HG02981 (cell line): Measurements from ENCODE around the gene CNTNAP4.

Experiments used
- ATAC-seq: cut with Tn5 transposase; IDR thresholded peaks from one replicate; pipeline ENCODE4 v1.9.1; 2021; ENCODE audit warnings: mild to moderate bottlenecking, moderate library complexity; ENCODE audit not compliant: unreplicated experiment

CNTNAP4 gene

GRCh38 chr16:76484020-76484419 lies 206.8 kb downstream of the CNTNAP4 start:
- no peak for ATAC-seq

DNA sequence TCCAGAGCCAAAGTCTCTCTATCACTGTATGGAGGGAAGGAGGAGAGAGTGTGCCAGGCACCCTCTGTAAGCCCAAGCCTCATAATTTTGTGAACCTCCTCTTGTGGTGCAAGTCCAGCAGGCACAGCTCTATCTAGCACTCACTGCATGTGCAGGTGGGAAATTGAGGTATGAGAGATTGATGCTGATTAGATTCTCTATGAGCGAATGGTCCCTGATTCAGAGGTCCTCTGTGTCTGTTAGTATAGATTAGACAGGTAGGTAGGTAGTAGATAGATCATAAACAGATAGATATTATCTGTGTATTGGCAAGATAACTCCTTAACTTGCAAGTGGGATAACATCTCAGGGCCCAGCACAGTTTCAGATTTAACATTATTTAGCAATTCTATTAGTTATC lies 209.5 kb downstream of the CNTNAP4 start:
- no peak for ATAC-seq

GRCh38 chr16:76487411-76488064 lies 210.3 kb downstream of the CNTNAP4 start:
- no peak for ATAC-seq

DNA sequence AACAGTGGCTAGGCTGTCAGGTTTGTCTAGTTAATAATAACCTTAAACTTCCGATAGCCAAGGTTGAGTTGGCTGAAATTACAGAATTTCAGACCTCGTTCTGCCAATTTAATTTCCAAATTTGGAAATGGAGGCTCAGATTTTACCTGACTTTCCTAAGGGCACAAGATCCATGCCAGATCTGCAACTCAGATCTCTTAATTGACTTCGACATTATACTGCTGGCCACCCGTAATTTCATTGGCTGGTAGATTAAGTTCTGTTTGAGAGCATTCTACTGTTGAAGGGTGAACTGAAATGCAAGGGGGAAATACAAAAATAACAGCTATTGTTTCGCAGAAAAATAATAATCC lies 210.8 kb downstream of the CNTNAP4 start:
- no peak for ATAC-seq

- ATAC-seq, result no peak
Observed at GRCh38 chr16:76490036-76490639, 212.9 kb downstream of the CNTNAP4 start.

DNA sequence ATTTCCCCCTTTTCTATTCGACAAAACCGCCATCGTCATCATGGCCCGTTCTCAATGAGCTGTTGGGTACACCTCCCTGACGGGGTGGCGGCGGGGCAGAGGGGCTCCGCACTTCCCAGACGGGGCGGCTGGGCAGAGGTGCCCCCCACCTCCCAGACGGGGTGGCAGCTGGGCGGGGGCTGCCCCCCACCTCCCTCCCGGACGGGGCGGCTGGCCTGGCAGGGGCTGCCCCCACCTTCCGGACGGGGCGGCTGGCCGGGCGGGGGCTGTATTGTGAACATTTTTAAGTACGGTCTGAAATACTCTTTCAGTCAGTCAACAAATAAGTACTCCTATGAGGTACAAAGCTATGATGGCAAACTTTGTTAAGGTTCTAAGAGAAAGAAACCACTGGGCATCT lies 222.8 kb downstream of the CNTNAP4 start:
- ATAC-seq, result no peak

DNA sequence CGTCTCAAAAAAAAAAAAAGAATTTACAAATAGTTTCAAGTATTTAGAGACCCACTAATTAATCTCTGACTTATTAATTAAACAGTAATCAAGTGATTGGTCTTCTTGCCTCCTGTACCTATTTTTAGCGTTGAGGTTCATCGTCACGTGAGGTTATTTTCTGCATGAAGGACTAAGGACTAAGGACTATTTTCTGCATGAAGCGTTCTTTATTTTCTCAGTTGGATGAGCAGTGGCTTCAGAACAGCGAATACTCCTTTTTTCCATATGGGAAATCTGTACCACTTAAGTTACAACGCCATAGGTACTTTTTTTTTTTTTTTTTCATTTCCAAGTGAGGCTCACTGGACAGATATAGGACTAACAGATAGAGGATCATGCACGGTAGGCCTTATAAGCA lies 224.9 kb downstream of the CNTNAP4 start:
- no peak for ATAC-seq

DNA sequence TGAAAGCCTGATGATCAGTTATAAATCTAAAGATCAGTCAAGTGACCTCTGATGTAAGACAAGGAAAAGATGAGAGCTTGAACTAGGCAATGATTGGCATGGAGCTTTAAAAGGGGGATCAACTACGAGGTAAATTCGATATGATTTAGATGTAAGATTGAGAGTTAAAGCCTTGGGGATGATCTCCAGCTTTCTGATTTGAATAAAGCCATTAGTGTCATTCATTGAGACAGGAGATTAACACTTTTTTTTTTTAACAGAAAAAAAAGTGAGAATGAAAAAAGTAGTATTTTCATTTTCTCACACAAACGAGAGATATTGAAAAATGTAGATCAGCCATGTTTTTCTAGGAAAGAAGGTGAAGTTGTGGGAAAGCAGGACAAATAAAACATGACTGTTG lies 225.4 kb downstream of the CNTNAP4 start:
- ATAC-seq, result no peak

GRCh38 chr16:76503091-76503490 lies 225.9 kb downstream of the CNTNAP4 start:
- ATAC-seq, result no peak

DNA sequence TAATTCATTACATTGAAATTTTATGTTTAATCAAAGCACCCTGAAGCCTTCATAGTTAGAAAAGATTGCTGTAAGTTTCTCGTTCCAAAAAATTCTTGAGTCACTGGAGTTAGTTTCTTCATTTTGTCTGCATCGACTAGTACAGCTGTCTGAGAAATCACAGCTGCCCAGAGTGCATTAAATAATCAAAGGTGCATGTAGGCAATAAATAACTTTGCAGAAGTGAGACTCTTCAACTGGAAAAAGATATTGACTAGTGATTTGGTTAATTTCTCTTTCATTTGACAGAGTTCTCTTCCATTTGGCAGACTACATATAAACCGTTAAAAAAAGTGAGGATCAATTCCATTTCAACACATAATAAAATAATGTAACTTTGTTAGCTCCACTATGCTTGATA lies 234.0 kb downstream of the CNTNAP4 start:
- no peak for ATAC-seq

GRCh38 chr16:76518781-76519180 lies 241.6 kb downstream of the CNTNAP4 start:
- ATAC-seq, result no peak

DNA sequence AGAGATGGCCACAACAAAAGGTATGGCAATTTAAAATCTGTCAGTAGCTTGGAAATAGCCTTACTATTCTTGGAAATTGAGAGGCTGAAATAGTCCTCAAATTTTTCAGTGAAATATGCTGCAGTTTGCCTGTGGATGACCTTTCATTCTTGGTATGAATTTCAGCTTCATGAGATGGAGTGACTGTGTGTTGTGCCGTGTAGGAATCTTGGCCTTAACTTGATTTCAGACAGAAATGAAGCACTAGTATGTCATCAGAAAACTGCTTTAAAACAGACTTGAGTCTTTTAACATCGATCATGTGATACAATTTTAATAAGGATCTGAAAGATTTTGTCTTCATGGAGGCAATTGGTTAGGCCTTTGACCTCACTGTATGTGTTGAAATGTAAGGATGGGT lies 247.2 kb downstream of the CNTNAP4 start:
- no peak for ATAC-seq

GRCh38 chr16:76524769-76525168 lies 247.6 kb downstream of the CNTNAP4 start:
- ATAC-seq, result no peak

DNA sequence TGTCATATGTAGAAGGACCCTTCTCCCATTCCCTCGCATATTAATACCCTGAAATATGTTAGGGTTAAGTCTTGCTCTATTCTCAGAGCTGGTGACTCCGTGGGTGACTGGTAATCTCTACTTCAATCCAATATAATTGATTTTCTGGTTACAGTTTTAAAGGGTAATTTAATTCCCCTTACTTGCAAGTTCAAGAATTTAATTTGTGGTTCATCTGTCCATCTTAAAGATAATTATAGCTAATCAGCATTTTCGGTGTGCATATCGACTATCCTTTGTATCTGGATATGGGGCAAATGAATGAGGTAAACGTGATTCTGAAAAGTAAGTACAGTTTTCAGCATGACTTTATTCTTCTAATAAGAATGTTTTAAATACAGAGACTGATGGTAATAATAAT lies 250.0 kb downstream of the CNTNAP4 start:
- ATAC-seq, result no peak

DNA sequence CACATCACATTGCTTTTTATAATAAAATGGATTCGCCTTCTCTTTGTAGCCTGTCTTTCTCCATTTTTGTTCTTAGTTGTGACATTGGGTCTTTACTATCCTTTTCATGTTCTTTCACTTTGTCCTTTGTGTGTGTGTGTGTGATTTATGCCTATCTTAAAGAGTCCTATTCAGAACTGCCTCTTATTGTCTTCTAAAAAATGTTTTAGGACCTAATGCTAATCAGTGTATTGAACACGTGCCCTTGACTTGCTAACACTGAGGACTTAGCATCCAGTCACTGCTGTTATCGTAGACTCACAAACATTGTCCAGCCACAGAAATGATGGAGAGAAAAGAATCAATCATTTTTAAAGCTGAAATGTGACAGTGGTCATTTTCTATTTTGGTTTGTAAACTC lies 251.9 kb downstream of the CNTNAP4 start:
- no peak for ATAC-seq

- ATAC-seq, result no peak
Observed at GRCh38 chr16:76531236-76531635, 254.0 kb downstream of the CNTNAP4 start.

DNA sequence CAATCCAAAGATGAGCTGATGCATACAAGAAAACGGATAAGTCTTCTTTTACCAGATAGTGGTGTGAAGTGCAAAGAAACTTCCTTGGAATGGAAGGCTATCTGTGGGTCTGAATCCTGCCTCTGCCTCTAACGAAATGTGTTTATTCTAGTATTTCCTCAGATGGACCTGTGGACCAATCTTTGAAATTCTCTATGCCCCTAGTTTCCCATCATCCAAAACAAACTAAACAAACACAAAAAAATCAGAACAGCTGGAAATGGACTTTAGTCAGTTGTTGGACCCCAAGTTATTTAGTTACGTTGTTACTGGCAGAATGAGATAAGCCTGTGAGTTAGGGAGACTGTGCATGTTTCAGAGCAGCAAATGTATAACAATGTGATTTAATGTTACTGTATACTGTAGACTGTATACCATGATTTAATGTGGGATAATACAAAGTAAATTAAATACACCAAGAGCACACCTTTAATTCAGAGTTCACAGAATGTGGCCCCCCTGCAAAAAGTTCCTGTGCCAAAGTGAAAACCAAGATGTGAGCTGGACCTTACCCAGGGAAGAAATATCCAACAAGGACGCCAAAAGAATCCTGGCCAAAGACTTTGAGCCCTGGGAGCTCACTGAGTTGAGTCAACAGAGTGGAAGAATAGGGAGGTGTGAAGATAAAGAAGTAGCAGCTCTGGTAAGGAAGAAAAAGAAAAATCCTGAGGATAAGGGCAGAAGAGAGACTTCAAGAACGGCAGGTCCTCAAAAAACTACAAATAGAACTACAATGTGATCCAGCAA lies 255.2 kb downstream of the CNTNAP4 start:
- ATAC-seq, result no peak

- no peak for ATAC-seq
Observed at GRCh38 chr16:76539609-76540008, 262.4 kb downstream of the CNTNAP4 start.

DNA sequence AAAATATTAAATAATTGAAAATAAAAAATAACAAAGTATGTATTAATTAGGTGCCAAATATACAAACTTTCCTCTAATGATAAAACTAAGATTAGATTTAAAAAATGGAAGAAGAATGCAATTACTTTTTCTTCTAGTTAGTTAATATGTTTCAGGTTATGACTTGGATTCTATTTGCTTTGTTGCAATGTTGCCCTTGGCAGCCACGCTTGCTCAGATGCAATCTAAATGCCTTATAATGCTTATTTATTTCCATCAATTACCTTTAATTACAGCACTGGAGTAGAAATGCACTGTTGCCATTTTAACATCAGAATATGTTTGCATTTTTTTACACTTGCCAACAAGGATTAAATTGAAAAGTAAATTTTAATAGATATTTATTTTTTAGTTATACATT lies 263.9 kb downstream of the CNTNAP4 start:
- ATAC-seq, result no peak

DNA sequence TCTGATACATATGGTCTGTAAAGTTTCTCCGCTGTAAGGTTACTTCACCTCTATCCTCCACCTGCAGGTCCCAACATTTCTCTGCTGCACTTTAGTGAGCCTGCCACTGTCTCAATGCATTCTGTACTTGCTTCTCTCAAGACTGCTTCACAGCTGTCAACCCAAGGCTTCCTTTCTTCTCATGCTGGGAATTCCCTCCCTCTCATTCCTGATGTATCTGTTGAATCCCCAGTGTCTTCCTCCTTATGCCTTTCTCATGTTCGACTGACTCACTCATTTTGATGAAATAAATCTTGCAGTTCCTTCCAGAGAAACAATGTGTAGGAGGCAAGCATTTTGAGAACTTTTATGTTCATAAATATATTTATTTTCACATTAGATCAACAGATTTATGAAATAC lies 288.3 kb downstream of the CNTNAP4 start:
- ATAC-seq, result no peak

- ATAC-seq, result no peak
Observed at GRCh38 chr16:76571755-76572154, 294.6 kb downstream of the CNTNAP4 start.

GRCh38 chr16:76573281-76573680 lies 296.1 kb downstream of the CNTNAP4 start:
- no peak for ATAC-seq
